Stimulated activated CD4-positive, alpha-beta T cell treated with anti-CD3 and anti-CD28 coated beads, Interleukin-1b, Interleukin-23, amount 100 ng/mL, for 24 hours (primary cell): ENCODE results near the gene TIFAB.

Source experiments
- DNase-seq, 4 experiments: peaks; one replicate each; pipeline ENCODE4 v3.0.0-alpha.2; 2020; ENCODE audit warnings: low read depth in 4 of 4, low spot score in 1 of 4

TIFAB gene

GRCh38 chr5:135444360-135444759 is 7.8 kb downstream of the TIFAB start:
- DNase-seq: no peak

DNA sequence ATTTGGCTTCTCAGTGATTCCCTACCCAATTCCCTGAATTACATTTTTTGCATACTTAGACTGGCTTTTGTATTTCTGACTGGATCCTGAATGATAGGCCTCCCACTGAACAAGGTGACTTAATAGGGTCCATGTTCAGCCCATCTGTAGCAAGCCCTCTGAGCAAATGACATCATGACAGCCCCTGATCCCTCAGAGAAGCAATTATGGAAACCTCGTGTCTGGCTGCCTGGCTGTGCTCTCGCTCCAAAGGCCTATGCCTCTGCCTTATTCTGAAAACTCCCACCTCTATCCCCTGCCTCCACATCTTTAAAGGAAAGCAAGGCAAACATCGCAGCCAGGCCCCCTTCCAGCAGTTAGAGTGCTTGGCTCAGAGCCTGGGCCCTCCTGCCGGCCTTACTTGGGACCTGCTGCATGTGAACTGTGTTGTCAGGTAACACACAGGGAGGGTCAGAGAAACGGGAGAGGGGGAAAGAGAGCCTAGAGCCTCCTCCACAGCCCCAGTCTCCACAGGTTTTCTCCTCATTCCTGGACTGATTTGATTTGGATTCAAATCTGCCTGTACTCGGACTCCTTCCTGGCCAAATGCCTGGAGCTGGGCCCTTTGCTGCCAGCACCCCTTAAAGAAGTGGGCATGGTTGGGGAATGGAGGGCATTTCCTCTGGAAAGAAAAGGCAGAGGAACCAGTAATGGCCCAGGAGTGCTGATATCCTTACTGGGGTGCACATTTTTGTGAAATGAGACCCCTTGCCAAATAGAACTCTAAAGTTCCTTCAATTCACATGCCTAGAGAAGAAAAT is 8.8 kb downstream of the TIFAB start:
- DNase-seq: no peak

DNA sequence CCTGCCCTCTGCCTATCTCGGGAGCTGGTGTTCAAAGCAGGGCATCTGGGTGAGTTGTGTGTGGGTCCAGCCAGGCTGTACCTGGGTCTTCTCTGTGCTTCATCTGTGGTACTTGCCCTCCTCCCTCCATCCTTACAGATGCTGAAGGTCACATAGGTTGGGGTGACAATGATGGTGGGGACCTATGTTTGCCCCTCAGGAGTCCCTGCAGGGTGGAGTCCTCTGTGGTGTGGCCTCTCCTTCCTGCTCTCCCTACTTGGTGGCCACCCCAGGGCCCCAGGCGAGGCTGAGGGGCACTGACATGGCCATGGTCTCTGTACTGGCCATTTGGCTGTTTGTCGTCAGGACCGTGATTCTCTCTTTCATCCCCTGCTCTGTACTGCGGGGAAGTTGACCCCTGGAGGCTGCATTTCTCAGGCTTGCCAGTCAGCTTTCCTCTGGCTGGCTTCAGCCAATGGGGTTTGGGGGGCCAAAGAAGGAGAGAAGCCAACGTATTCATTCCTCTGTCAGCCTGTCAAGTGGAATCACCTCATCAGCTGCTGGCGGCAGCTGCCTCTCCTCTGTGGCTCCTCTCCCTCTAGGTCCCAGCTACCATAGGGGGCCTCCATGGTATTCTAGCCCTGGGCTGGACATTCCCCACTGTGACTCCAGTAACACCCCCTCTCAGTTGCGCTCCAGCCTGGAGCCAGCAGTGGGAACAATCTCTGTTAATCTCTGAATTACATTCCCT is 9.6 kb downstream of the TIFAB start:
- DNase-seq: no peak

DNA sequence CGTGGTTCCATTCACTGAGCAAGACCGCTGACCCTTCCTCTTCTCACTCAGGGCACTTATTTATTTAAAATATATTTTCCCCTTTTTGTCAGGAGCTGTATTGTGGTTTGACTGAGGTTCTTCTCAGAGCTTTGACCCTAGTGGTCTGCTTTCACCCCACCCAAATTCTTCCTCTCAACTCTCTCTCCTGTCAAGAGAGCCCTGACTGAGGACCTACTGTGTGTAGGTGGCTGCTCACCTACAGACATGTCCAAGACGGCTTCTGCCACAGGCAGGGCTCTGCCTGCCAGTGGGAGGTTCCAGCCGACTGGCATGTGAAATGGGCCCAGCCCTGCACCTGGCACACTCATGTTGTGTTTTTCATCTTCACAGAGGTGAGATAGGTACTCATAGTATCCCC is 10.2 kb downstream of the TIFAB start:
- no peak for DNase-seq

- no peak for DNase-seq
Observed at GRCh38 chr5:135441350-135441831, 10.8 kb downstream of the TIFAB start.

GRCh38 chr5:135440916-135441315 is 11.2 kb downstream of the TIFAB start:
- DNase-seq: no peak

- DNase-seq: no peak
Observed at GRCh38 chr5:135439231-135440205, 12.6 kb downstream of the TIFAB start.

- no peak for DNase-seq
Observed at GRCh38 chr5:135438636-135439221, 13.4 kb downstream of the TIFAB start.

- DNase-seq: no peak
Observed at GRCh38 chr5:135437796-135438560, 14.2 kb downstream of the TIFAB start.

DNA sequence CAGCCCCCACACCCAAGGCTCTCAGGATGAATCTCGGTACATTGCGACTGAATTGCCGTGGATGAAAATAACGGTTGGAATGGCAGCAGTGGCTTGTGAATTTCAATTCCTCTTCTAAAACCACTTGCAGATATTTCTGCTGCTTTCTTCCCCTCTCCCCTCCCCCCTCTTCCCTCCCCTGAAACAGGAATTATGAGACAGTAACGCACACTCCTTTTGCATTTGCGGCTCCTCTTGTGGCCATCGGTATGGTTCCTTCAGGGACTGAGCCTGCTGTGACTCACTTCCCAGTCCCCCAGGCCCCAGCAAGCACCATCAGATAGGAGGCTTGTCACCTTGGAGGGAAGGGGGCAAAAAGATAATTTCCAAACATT is 14.7 kb downstream of the TIFAB start:
- DNase-seq: no peak

DNA sequence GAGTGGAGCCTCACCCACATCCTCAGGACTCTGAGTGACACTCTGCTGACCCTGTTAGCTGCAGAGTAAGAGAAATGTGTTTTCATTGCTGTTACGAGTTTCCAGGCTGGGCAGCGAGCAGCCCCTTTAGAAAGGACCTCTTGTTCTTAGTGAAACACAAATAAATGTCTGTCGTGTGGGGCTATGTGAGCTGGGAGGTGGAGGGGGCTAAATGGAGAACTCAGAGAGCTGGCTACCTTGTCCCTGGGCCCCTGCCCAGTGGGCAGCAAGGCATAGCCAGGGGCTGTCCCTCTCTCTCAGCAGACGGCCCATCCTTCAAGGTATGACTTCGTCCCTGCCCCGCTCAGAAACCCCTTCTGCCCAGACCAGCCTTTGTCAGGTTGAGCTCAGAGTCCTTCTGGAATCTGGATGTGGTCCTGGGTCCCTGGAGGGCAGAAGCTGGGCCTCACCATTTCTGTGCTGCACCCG is 15.2 kb downstream of the TIFAB start:
- DNase-seq: no peak

GRCh38 chr5:135435467-135436330 is 16.5 kb downstream of the TIFAB start:
- no peak for DNase-seq

DNA sequence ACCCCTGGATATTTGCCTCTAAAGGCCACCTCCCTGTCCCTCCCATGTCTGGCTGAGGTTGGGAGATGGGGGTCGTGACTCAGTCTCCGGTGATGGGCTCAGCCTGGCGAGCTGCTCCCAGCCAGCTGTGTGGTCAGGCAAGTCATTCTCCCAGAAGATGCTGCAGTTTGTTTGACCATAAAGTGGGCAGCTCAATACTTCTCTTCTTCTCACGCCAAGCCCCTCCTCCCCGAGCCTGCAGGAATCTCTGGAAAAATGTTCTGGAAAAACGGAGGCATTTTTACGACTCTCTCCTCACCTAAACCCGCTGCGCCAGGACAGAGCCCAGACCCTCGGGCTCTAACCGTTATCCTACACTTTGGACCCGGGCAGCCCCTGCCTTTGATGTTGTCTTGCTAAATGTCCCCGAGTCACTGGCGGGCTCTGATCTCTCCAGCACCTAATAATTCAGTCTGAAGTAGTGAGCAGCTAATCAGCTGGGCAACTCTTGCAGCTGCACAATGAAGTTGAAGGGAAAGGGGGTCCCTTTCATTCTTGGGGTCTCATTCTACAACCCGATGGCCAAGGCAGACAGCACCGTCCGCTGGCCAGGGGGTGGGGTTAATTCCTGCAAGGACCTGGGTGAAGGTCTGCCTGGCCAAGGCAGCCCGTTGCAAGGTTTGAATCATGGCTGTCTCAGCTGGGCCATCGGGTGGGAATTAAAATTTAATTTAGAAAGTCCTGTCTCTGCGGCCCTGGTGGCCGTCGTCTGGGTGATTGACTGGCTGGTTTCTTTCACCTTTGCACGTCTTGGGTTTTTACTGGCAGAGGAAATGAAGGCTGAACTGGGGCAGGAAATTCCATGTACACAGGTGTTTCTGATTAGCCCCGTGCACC is 17.3 kb downstream of the TIFAB start:
- no peak for DNase-seq

DNA sequence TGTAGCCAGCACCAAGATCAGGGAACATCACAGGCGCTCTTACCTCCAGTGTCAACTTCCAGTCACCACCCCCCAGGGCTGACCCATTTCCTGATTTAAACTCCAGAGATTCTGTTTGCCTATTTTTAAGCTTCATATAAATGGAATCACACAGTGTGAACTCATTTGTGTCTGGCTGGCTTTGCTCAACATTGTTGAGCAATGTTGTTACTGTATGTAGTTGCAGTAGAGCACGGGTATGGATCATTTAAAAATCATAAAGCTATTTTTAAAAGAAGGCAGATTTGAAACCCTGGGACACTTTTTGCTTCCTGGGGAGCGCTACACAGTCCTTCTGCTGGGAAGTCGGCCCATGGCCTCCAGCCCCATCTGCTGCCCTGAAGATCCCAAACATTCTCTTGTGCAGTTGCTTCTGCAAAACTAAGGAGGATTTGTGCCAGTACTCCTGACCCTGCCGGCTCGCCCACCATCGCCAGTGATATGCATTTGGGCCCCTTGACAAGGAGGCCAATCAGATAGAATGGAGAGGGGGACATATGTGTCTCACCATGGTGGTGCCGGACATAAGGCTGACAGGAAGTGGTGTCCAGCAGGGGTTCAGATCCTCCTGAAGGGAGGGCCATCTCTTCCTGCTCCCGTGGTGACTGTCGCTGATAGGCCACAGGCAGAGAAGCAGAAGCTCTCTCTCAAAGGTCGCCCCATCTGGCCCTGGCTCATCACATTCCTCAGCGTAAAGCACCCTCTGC is 18.3 kb downstream of the TIFAB start:
- DNase-seq: no peak

GRCh38 chr5:135432113-135432512 is 20.0 kb downstream of the TIFAB start:
- no peak for DNase-seq

DNA sequence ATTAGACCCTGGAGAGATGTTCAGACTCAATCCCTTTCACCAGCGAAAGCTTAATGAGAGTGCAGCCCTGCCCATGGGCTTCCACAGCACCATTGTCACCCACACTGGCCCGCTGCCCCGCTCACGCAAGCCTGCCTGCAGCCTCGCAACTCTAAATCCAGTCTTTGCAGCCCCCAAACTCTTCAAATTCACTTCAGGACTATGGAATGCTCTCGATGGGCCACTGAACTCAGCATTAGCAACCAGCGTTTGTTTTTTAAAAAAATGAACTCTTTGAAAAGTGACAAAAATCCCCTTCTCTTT is 22.1 kb downstream of the TIFAB start:
- no peak for DNase-seq

GRCh38 chr5:135429301-135430134 is 22.6 kb downstream of the TIFAB start:
- DNase-seq: no peak
